Transverse colon (tissue), 4 donors: ENCODE measurements around the gene ADM2. TPM values are rescaled to one million over a fixed set of nuclear protein-coding genes. Genes with fewer than 3 reads are reported as not detected.
A peak's percentile ranks its signal among the peaks of the same experiment; 100 is the strongest.
"Not testable (repeated sequence)": the region's sequence is repeated elsewhere in the genome, so short reads cannot be mapped to it uniquely, and the experiment has no call there.

Source experiments
- DNase-seq: peaks from one replicate; pipeline ENCODE4 v3.0.0-alpha.2; 2019
- H3K27ac ChIP-seq, 4 donors: fragments of 200-600 bp; sonication (generic); 2 replicates each; pipeline ENCODE4 v1.5.1; 2016 to 2018; ENCODE audit warnings: inconsistent platforms in 4 of 4
- H3K27me3 ChIP-seq: fragments of 200-600 bp; sonication (generic); 2 replicates; pipeline ENCODE4 v1.5.1; 2017; ENCODE audit warnings: inconsistent platforms
- H3K36me3 ChIP-seq, 4 donors: fragments of 200-600 bp; sonication (generic); 2 replicates each; pipeline ENCODE4 v1.5.1; 2017 to 2019; ENCODE audit warnings: inconsistent platforms in 4 of 4
- H3K4me1 ChIP-seq, 4 donors: fragments of 200-600 bp; sonication (generic); 2 replicates each; pipeline ENCODE4 v1.5.1; 2017 to 2020; ENCODE audit warnings: inconsistent platforms in 4 of 4
- H3K4me3 ChIP-seq, 4 donors: fragments of 200-600 bp; sonication (generic); 1 replicate in 1 of 4; 2 replicates in 3 of 4; pipeline versions ENCODE4 v1.5.1 to v1.6.1; 2017 to 2019; ENCODE audit warnings: inconsistent platforms in 4 of 4
- H3K9me3 ChIP-seq, 2 donors: fragments of 200-600 bp; sonication (generic); 2 replicates each; pipeline ENCODE4 v1.5.1; 2017 to 2019; ENCODE audit warnings: inconsistent platforms in 2 of 2
- CTCF ChIP-seq, 5 experiments: fragments of 200-600 bp in 3 of 5; fragments of 450-650 bp in 2 of 5; sonication (generic) in 3 of 5; IDR thresholded peaks; 1 replicate in 2 of 5; 2 replicates in 3 of 5; pipeline ENCODE4 v1.5.1; 2016 to 2017; ENCODE audit warnings: antibody characterized with exemption in 5 of 5, inconsistent platforms in 3 of 5, mild to moderate bottlenecking in 2 of 5, moderate library complexity in 1 of 5
- EP300 ChIP-seq: sonication (generic); formaldehyde crosslinking; IDR thresholded peaks from one replicate; pipeline ENCODE4 v1.6.1; 2017; ENCODE audit warnings: antibody characterized with exemption, low read depth
- POLR2A ChIP-seq: fragments of 450-650 bp; IDR thresholded peaks from one replicate; pipeline ENCODE4 v1.6.1; 2016; ENCODE audit warnings: antibody characterized with exemption, mild to moderate bottlenecking, moderate library complexity
- POLR2AphosphoS5 ChIP-seq, 3 donors: sonication (generic); formaldehyde crosslinking; IDR thresholded peaks; one replicate each; pipeline ENCODE4 v1.6.1; 2016; ENCODE audit warnings: antibody characterized with exemption in 3 of 3
- WGBS, 2 donors: methylation state at CpG; one replicate each; pipeline ENCODE4 v1.1.5; 2018; ENCODE audit warnings: low coverage in 1 of 2; 5-methylcytosine and 5-hydroxymethylcytosine counted together
- in situ Hi-C, 4 donors: fragments of 200-750 bp; cut with MboI; loops; one replicate each; pipeline versions ENCODE4 v1.15.0 to v1.15.1; 2017; ENCODE audit warnings: low sequenced_read_pairs in 3 of 4, low pct_ligation_motif_present in 1 of 4, low pct_unique_long_range_greater_than_20kb in 1 of 4
- intact Hi-C: fragments of 100-400 bp; cut with DNase I; formaldehyde crosslinking; loops from one replicate; pipeline ENCODE4 v1.15.1; 2023; ENCODE audit warnings: low total_unique reads
- total RNA-seq, 4 donors: library from RNA; depleted of rRNA; stranded (reverse); fragments of >200 nt; gene quantifications; one replicate each; pipeline ENCODE4 v1.1.0, GENCODE V29; 2016

ADM2 gene
- total RNA-seq = 1 to 10 TPM in 3 of 4 donors, under 1 TPM in 1; 0.75 to 5.4 (median 1.2) TPM

- Histone ChIP-seq H3K4me3 (peak within 1 kb of the TSS; percentile 10 to 59 (median 46)), H3K27me3 (peaks cover 44% of the 10 kb centered on the region), H3K4me1 (peaks cover 5 to 28% (median 23%) of the 10 kb centered on the region in 4 donors), H3K36me3 (no peaks in the 10 kb centered on the region), H3K27ac (peak within 1 kb of the TSS in 3 of 4 donors; percentile 8 to 46 (median 30)), H3K9me3 (no peaks in the 10 kb centered on the region)
- 8% methylated on average over 25 of the region's 70 CpGs; no CpG with 5 or more reads in 1 of the 2 donors for WGBS, 2 donors
- intact Hi-C loops (no loop called here), in situ Hi-C loops (no loop called here)
- DNase-seq = peak; percentile 73
- TF ChIP-seq POLR2AphosphoS5 (IDR thresholded peaks at IDR 0.05) = no peak
- TF ChIP-seq POLR2A = no peak
- no peak for TF ChIP-seq EP300
- TF ChIP-seq CTCF (IDR thresholded peaks at IDR 0.05) = no peak
These were observed at the start of gene ADM2 for GRCh38 chr22:50481440-50482106. Gene ADM2 (plus strand): TSS chr22:50481543. CDS start chr22:50481848, 305 bp downstream.

- no peak for TF ChIP-seq EP300
- TF ChIP-seq CTCF (IDR thresholded peaks at IDR 0.05) = no peak
- no peak for TF ChIP-seq POLR2AphosphoS5 (IDR thresholded peaks at IDR 0.05)
- TF ChIP-seq POLR2A = no peak
- 95 to 100% methylated on average over 4 to 27 of the region's 35 CpGs for WGBS, 2 donors
- peaks cover 0 to 68% (median 30%) of the 10 kb centered on the region in 4 donors for H3K36me3 ChIP-seq
- no peak overlapping the region for H3K4me3 ChIP-seq
- in situ Hi-C loops = no loop called here
- intact Hi-C loops = no loop called here
- no peaks in the 10 kb centered on the region for H3K27me3 ChIP-seq
- H3K27ac ChIP-seq = no peak overlapping the region
- DNase-seq = no peak
- H3K9me3 ChIP-seq = no peaks in the 10 kb centered on the region
- no peaks in the 10 kb centered on the region for H3K4me1 ChIP-seq
These were observed 49.0 kb upstream of the ADM2 start for GRCh38 chr22:50432131-50432876.

- H3K36me3 ChIP-seq = peaks cover 0 to 61% (median 27%) of the 10 kb centered on the region in 4 donors
- DNase-seq, H3K9me3 ChIP-seq, H3K27ac ChIP-seq, in situ Hi-C loops, intact Hi-C loops, H3K27me3 ChIP-seq, H3K4me3 ChIP-seq, H3K4me1 ChIP-seq: not testable (repeated sequence)
- 97% methylated on average over 14 of the region's 24 CpGs; no CpG with 5 or more reads in 1 of the 2 donors for WGBS, 2 donors
These were observed 48.3 kb upstream of the ADM2 start for GRCh38 chr22:50432877-50433510.

- DNase-seq = no peak
- Histone ChIP-seq H3K27me3 (no peaks in the 10 kb centered on the region), H3K36me3 (peaks cover 0 to 52% (median 27%) of the 10 kb centered on the region in 4 donors), H3K4me1 (no peaks in the 10 kb centered on the region), H3K9me3 (no peaks in the 10 kb centered on the region), H3K27ac (no peak overlapping the region), H3K4me3 (no peak overlapping the region)
- 93% methylated on average over 15 of the region's 24 CpGs; no CpG with 5 or more reads in 1 of the 2 donors for WGBS, 2 donors
- in situ Hi-C loops (no loop called here), intact Hi-C loops (no loop called here)
- TF ChIP-seq CTCF (IDR thresholded peaks at IDR 0.05) (no peak), EP300 (no peak), POLR2AphosphoS5 (IDR thresholded peaks at IDR 0.05) (no peak), POLR2A (no peak)
These were observed 46.5 kb upstream of the ADM2 start for GRCh38 chr22:50434849-50435248.
